Measurements from ENCODE around the gene CD151.

CD151 gene

GRCh38 chr11:863910-864827 is 31.4 kb downstream of the CD151 start:
- no peaks in the 10 kb centered on the region for H3K9me3 ChIP-seq (ENCODE audit: low read length)
- H3K9ac ChIP-seq (ENCODE audit: low read length): no peak overlapping the region
- no peaks in the 10 kb centered on the region for H3F3A ChIP-seq (ENCODE audit: insufficient read depth, low read length)
- H3K4me1 ChIP-seq (ENCODE audit: insufficient read depth, low read length, severe bottlenecking): no peaks in the 10 kb centered on the region
- H3K36me3 ChIP-seq (ENCODE audit: insufficient read depth, low read length): no peaks in the 10 kb centered on the region
- no peak overlapping the region for H3K4me3 ChIP-seq (ENCODE audit: low read depth, low read length, poor library complexity, severe bottlenecking)
- no peaks in the 10 kb centered on the region for H3K79me2 ChIP-seq (ENCODE audit: insufficient read depth, low read length)
- H4K20me1 ChIP-seq (ENCODE audit: insufficient read depth, low read length): no peaks in the 10 kb centered on the region
- H3K4me2 ChIP-seq (ENCODE audit: low read length): no peak overlapping the region
- no peaks in the 10 kb centered on the region for H3K9me2 ChIP-seq (ENCODE audit: low read depth, low read length)
- peaks cover 6% of the 10 kb centered on the region; the same call in 1 of the 2 replicates for H3K27me3 ChIP-seq (ENCODE audit: insufficient read depth, low read length)
- TF ChIP-seq CTCF (IDR thresholded peaks at IDR 0.05; ENCODE audit: low read length): no peak
- TF ChIP-seq EZH2 (IDR thresholded peaks at IDR 0.05; ENCODE audit: borderline replicate concordance, low read length): no peak
- H2AFZ ChIP-seq (ENCODE audit: low read length): no peak overlapping the region
- no peak overlapping the region for H3K27ac ChIP-seq (ENCODE audit: low read depth, low read length, poor library complexity, severe bottlenecking)

DNA sequence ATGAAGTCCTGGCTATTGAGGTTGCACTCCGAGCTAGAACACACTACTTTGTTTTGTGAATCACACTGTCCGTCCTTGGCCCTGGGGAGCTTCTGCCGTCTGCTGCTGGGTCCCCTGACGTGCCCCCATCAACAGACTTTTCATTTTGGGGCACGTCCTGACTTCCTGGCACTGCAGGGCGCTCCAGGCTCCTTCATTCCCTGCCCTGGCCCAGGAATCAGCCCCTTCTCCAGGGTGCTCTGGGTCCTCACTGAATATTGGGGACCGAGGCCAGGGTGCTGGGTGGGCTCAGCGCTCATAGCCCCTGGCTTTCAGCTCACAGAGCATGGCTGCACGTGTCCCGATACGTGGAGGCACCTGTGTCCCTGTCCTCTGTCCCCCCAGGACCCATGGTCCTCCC is 32.1 kb downstream of the CD151 start:
- Histone ChIP-seq H3K9ac (ENCODE audit: low read length) (no peak overlapping the region), H3K27me3 (ENCODE audit: insufficient read depth, low read length) (peaks cover 6% of the 10 kb centered on the region; the same call in 1 of the 2 replicates), H3K79me2 (ENCODE audit: insufficient read depth, low read length) (no peaks in the 10 kb centered on the region), H3K36me3 (ENCODE audit: insufficient read depth, low read length) (no peaks in the 10 kb centered on the region), H3F3A (ENCODE audit: insufficient read depth, low read length) (no peaks in the 10 kb centered on the region), H3K4me3 (ENCODE audit: low read depth, low read length, poor library complexity, severe bottlenecking) (no peak overlapping the region), H3K4me2 (ENCODE audit: low read length) (no peak overlapping the region), H4K20me1 (ENCODE audit: insufficient read depth, low read length) (no peaks in the 10 kb centered on the region), H2AFZ (ENCODE audit: low read length) (no peak overlapping the region), H3K9me3 (ENCODE audit: low read length) (no peaks in the 10 kb centered on the region), H3K27ac (ENCODE audit: low read depth, low read length, poor library complexity, severe bottlenecking) (no peak overlapping the region), H3K4me1 (ENCODE audit: insufficient read depth, low read length, severe bottlenecking) (no peaks in the 10 kb centered on the region), H3K9me2 (ENCODE audit: low read depth, low read length) (no peaks in the 10 kb centered on the region)
- TF ChIP-seq EZH2 (IDR thresholded peaks at IDR 0.05; ENCODE audit: borderline replicate concordance, low read length) (no peak), CTCF (IDR thresholded peaks at IDR 0.05; ENCODE audit: low read length) (no peak)

- H3F3A ChIP-seq (ENCODE audit: insufficient read depth, low read length): no peaks in the 10 kb centered on the region
- H3K4me1 ChIP-seq (ENCODE audit: insufficient read depth, low read length, severe bottlenecking): no peaks in the 10 kb centered on the region
- H3K9me2 ChIP-seq (ENCODE audit: low read depth, low read length): no peaks in the 10 kb centered on the region
- no peaks in the 10 kb centered on the region for H3K79me2 ChIP-seq (ENCODE audit: insufficient read depth, low read length)
- no peaks in the 10 kb centered on the region for H3K9me3 ChIP-seq (ENCODE audit: low read length)
- no peak overlapping the region for H3K4me3 ChIP-seq (ENCODE audit: low read depth, low read length, poor library complexity, severe bottlenecking)
- H4K20me1 ChIP-seq (ENCODE audit: insufficient read depth, low read length): no peaks in the 10 kb centered on the region
- H3K27me3 ChIP-seq (ENCODE audit: insufficient read depth, low read length): peaks cover 6% of the 10 kb centered on the region; the same call in 1 of the 2 replicates
- no peak overlapping the region for H3K9ac ChIP-seq (ENCODE audit: low read length)
- no peaks in the 10 kb centered on the region for H3K36me3 ChIP-seq (ENCODE audit: insufficient read depth, low read length)
- no peak for TF ChIP-seq CTCF (IDR thresholded peaks at IDR 0.05; ENCODE audit: low read length)
- no peak for TF ChIP-seq EZH2 (IDR thresholded peaks at IDR 0.05; ENCODE audit: borderline replicate concordance, low read length)
- H3K27ac ChIP-seq (ENCODE audit: low read depth, low read length, poor library complexity, severe bottlenecking): no peak overlapping the region
- no peak overlapping the region for H3K4me2 ChIP-seq (ENCODE audit: low read length)
- H2AFZ ChIP-seq (ENCODE audit: low read length): no peak overlapping the region
These were observed 33.0 kb downstream of the CD151 start for GRCh38 chr11:865462-866430.
